HepG2 (cell line): ENCODE data around the gene SCYL1. TPM values are rescaled to one million over a fixed set of nuclear protein-coding genes. Genes with fewer than 3 reads are reported as not detected.

Source experiments
- AGO1 ChIP-seq: fragments of 200-400 bp; formaldehyde crosslinking; IDR thresholded peaks from 2 replicates; pipeline ENCODE4 v1.6.1; 2017; ENCODE audit warnings: mild to moderate bottlenecking, low read depth, low read length, moderate library complexity; ENCODE audit not compliant: poor library complexity, severe bottlenecking
- GABPB1 ChIP-seq: IDR thresholded peaks from 2 replicates; pipeline ENCODE4 v1.6.1; 2016; ENCODE audit warnings: mild to moderate bottlenecking, missing genetic modification reagents, moderate library complexity, missing compliant biosample characterization
- GATAD2A ChIP-seq: IDR thresholded peaks from 2 replicates; pipeline ENCODE4 v1.6.1; 2016
- KLF16 ChIP-seq, 2 experiments: sonication (generic) in 1 of 2; formaldehyde crosslinking in 1 of 2; IDR thresholded peaks; 2 replicates each; pipeline versions ENCODE4 v1.6.1 to v1.8.0; 2016 to 2023; ENCODE audit warnings: missing genetic modification reagents in 2 of 2, missing compliant biosample characterization in 1 of 2
- RARA ChIP-seq: IDR thresholded peaks from 2 replicates; pipeline ENCODE4 v1.6.1; 2016; ENCODE audit warnings: missing genetic modification reagents, missing compliant biosample characterization
- RNF2 ChIP-seq: fragments of 450-650 bp; conservative IDR thresholded peaks from 2 replicates; pipeline ENCODE4 v1.6.1; 2016; ENCODE audit warnings: low read depth
- SP2 ChIP-seq: sonication (generic); formaldehyde crosslinking; IDR thresholded peaks from 2 replicates; pipeline ENCODE4 v1.5.1; 2020; ENCODE audit warnings: mild to moderate bottlenecking, missing genetic modification reagents
- ZNF644 ChIP-seq: IDR thresholded peaks from 2 replicates; pipeline ENCODE4 v1.6.1; 2016; ENCODE audit warnings: low read depth
- ZNF780A ChIP-seq: sonication (generic); formaldehyde crosslinking; IDR thresholded peaks from 2 replicates; pipeline ENCODE4 v1.8.0; 2022; ENCODE audit warnings: mild to moderate bottlenecking, missing genetic modification reagents, moderate library complexity
- ZXDC ChIP-seq: sonication (generic); formaldehyde crosslinking; IDR thresholded peaks from 2 replicates; pipeline ENCODE4 v1.5.0; 2020; ENCODE audit warnings: mild to moderate bottlenecking, missing genetic modification reagents
- polyA plus RNA-seq, 8 experiments: library from polyadenylated mRNA; depleted of rRNA in 3 of 8; stranded (reverse) in 7 of 8; unstranded in 1 of 8; fragments of >200 nt; fragmentation: Illumina TruSeq in 4 of 8; extraction: Trizol in 4 of 8; gene quantifications; 2 replicates each; pipeline versions ENCODE4 v1.2.1 to v1.2.3, GENCODE V29; 2011 to 2016; ENCODE audit warnings: low read depth in 4 of 8, missing spikeins in 1 of 8, mixed read lengths in 1 of 8; ENCODE audit not compliant: insufficient read depth in 1 of 8
- total RNA-seq, 5 experiments: library from RNA; depleted of rRNA; stranded (reverse); fragments of >200 nt; fragmentation: Illumina TruSeq; extraction: Trizol; gene quantifications; 2 replicates each; pipeline ENCODE4 v1.2.3, GENCODE V29; 2016; ENCODE audit warnings: low read depth in 1 of 5
- TF ChIP-seq, protein P1 (sequence below): sonication (generic); formaldehyde crosslinking; IDR thresholded peaks from 2 replicates; pipeline ENCODE4 v1.4.0; 2020; ENCODE audit warnings: missing genetic modification reagents
- TF ChIP-seq, protein P2 (sequence below): sonication (generic); formaldehyde crosslinking; IDR thresholded peaks from 2 replicates; pipeline ENCODE4 v1.5.0; 2020; ENCODE audit warnings: mild to moderate bottlenecking, missing genetic modification reagents, moderate library complexity
- TF ChIP-seq, protein P3 (sequence below): sonication (generic); formaldehyde crosslinking; IDR thresholded peaks from 2 replicates; pipeline ENCODE4 v1.4.0; 2020; ENCODE audit warnings: missing genetic modification reagents, borderline replicate concordance
- TF ChIP-seq, protein P4 (sequence below): sonication (generic); formaldehyde crosslinking; IDR thresholded peaks from 2 replicates; pipeline ENCODE4 v1.4.0; 2020; ENCODE audit warnings: missing genetic modification reagents, borderline replicate concordance
- TF ChIP-seq, protein P5 (sequence below): sonication (generic); formaldehyde crosslinking; IDR thresholded peaks from 2 replicates; pipeline ENCODE4 v1.4.0; 2020; ENCODE audit warnings: mild to moderate bottlenecking, missing genetic modification reagents

The SCYL1 gene
- total and polyA plus RNA-seq, 2 of the 13 experiments (the other 11 are each of a cell fraction or from before 2014, with no cell fraction given) = 65.9 to 103 TPM

DNA sequence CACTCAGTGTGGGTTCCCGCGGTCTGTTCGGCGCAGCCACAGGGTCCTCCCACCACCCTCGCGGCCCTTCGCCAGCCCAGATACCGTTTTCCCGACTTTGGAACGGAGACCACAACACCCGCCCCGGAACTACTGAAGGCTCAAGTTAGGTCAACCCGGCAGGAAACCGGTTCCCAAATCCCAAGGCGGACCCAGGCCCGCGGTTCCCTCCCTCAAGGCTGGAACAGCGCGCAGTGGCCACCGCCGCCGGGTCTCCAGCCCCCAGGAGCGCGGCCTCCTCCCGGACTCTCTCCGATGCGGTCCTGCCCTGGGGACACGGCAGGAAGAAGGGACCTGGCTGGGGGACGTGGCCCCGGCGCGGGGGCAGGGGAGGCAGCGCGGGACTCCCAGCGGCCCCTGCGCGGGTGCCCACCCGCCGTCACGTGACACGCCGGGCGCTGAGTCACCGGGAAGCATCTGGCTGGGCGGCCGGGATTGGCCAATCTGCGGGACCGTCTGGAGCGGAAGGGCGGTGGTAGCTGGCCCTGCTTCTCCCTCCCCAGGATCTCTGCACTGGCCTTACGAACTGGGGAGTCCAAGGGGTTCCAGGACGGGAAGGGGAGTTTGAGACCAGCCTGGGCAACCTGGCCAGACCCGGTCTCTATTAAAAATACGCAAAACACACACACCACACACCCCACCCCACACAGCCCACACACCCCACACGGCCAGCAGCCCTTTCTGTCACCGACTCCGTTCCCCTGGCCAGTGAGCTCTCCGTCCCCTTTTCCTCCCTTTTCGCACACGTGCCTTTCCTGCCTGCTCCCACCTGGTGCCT lies 47.5 kb upstream of the SCYL1 start (continued):
- TF ChIP-seq ZXDC (CRISPR knock-in tag) = no peak
- no peak for TF ChIP-seq RNF2
- TF ChIP-seq, protein P1, sequence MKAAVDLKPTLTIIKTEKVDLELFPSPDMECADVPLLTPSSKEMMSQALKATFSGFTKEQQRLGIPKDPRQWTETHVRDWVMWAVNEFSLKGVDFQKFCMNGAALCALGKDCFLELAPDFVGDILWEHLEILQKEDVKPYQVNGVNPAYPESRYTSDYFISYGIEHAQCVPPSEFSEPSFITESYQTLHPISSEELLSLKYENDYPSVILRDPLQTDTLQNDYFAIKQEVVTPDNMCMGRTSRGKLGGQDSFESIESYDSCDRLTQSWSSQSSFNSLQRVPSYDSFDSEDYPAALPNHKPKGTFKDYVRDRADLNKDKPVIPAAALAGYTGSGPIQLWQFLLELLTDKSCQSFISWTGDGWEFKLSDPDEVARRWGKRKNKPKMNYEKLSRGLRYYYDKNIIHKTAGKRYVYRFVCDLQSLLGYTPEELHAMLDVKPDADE = no peak
- TF ChIP-seq ZNF780A = no peak
- peak; percentile 49; the same call in 1 of the 2 replicates for TF ChIP-seq SP2
- peak; percentile 47; the same call in 1 of the 2 replicates for TF ChIP-seq RARA (CRISPR knock-in tag)
- TF ChIP-seq, protein P2, sequence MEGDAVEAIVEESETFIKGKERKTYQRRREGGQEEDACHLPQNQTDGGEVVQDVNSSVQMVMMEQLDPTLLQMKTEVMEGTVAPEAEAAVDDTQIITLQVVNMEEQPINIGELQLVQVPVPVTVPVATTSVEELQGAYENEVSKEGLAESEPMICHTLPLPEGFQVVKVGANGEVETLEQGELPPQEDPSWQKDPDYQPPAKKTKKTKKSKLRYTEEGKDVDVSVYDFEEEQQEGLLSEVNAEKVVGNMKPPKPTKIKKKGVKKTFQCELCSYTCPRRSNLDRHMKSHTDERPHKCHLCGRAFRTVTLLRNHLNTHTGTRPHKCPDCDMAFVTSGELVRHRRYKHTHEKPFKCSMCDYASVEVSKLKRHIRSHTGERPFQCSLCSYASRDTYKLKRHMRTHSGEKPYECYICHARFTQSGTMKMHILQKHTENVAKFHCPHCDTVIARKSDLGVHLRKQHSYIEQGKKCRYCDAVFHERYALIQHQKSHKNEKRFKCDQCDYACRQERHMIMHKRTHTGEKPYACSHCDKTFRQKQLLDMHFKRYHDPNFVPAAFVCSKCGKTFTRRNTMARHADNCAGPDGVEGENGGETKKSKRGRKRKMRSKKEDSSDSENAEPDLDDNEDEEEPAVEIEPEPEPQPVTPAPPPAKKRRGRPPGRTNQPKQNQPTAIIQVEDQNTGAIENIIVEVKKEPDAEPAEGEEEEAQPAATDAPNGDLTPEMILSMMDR (CRISPR knock-in tag) = no peak
- no peak for TF ChIP-seq ZNF644 (CRISPR knock-in tag)
- TF ChIP-seq, protein P3, sequence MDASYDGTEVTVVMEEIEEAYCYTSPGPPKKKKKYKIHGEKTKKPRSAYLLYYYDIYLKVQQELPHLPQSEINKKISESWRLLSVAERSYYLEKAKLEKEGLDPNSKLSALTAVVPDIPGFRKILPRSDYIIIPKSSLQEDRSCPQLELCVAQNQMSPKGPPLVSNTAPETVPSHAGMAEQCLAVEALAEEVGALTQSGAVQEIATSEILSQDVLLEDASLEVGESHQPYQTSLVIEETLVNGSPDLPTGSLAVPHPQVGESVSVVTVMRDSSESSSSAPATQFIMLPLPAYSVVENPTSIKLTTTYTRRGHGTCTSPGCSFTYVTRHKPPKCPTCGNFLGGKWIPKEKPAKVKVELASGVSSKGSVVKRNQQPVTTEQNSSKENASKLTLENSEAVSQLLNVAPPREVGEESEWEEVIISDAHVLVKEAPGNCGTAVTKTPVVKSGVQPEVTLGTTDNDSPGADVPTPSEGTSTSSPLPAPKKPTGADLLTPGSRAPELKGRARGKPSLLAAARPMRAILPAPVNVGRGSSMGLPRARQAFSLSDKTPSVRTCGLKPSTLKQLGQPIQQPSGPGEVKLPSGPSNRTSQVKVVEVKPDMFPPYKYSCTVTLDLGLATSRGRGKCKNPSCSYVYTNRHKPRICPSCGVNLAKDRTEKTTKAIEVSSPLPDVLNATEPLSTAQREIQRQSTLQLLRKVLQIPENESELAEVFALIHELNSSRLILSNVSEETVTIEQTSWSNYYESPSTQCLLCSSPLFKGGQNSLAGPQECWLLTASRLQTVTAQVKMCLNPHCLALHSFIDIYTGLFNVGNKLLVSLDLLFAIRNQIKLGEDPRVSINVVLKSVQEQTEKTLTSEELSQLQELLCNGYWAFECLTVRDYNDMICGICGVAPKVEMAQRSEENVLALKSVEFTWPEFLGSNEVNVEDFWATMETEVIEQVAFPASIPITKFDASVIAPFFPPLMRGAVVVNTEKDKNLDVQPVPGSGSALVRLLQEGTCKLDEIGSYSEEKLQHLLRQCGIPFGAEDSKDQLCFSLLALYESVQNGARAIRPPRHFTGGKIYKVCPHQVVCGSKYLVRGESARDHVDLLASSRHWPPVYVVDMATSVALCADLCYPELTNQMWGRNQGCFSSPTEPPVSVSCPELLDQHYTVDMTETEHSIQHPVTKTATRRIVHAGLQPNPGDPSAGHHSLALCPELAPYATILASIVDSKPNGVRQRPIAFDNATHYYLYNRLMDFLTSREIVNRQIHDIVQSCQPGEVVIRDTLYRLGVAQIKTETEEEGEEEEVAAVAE (CRISPR knock-in tag) = no peak
- TF ChIP-seq GATAD2A (CRISPR knock-in tag) = no peak; the same call in 1 of the 2 replicates
- TF ChIP-seq GABPB1 (CRISPR knock-in tag) = peak; percentile 92
- TF ChIP-seq KLF16 (CRISPR knock-in tag; IDR thresholded peaks at IDR 0.05) = no peak
- TF ChIP-seq, protein P4, sequence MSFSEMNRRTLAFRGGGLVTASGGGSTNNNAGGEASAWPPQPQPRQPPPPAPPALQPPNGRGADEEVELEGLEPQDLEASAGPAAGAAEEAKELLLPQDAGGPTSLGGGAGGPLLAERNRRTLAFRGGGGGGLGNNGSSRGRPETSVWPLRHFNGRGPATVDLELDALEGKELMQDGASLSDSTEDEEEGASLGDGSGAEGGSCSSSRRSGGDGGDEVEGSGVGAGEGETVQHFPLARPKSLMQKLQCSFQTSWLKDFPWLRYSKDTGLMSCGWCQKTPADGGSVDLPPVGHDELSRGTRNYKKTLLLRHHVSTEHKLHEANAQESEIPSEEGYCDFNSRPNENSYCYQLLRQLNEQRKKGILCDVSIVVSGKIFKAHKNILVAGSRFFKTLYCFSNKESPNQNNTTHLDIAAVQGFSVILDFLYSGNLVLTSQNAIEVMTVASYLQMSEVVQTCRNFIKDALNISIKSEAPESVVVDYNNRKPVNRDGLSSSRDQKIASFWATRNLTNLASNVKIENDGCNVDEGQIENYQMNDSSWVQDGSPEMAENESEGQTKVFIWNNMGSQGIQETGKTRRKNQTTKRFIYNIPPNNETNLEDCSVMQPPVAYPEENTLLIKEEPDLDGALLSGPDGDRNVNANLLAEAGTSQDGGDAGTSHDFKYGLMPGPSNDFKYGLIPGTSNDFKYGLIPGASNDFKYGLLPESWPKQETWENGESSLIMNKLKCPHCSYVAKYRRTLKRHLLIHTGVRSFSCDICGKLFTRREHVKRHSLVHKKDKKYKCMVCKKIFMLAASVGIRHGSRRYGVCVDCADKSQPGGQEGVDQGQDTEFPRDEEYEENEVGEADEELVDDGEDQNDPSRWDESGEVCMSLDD (CRISPR knock-in tag) = no peak
- TF ChIP-seq AGO1 = no peak
- TF ChIP-seq, protein P5, sequence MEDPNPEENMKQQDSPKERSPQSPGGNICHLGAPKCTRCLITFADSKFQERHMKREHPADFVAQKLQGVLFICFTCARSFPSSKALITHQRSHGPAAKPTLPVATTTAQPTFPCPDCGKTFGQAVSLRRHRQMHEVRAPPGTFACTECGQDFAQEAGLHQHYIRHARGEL (CRISPR knock-in tag) = no peak
